ENCODE measurements around the gene TFF3.

DNA sequence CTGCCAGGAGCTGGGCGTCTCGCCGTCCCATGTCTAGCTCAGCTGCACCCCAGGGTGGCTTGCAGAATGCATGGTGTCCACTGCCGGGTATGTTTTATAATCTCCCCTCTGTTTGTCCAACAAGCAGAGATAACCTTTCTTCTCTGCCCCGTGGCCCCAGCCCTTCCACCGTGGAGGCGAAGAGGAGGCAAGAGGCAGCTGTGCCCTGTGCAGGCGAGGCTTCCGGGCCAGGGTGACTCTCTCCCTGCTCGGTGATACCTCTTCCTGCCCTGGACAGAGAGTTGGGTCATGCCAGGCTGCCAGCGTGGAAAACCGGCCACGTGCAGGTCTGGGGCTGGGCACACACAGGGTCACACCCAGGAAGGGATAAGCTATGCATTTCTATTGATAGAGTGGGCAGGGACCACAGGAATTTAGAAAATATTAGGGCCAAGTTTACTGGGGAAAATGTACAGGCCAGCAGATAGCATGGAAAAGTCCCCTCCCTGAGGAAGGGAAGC lies 35.8 kb upstream of the TFF3 start, which contains the start of gene TFF2:
- TF ChIP-seq POLR2AphosphoS5 (IDR thresholded peaks at IDR 0.05) (no peak), POLR2A (IDR thresholded peaks at IDR 0.05) (no peak), EP300 (IDR thresholded peaks at IDR 0.05; ENCODE audit: low read depth) (no peak)
- TF ChIP-seq, protein P1, sequence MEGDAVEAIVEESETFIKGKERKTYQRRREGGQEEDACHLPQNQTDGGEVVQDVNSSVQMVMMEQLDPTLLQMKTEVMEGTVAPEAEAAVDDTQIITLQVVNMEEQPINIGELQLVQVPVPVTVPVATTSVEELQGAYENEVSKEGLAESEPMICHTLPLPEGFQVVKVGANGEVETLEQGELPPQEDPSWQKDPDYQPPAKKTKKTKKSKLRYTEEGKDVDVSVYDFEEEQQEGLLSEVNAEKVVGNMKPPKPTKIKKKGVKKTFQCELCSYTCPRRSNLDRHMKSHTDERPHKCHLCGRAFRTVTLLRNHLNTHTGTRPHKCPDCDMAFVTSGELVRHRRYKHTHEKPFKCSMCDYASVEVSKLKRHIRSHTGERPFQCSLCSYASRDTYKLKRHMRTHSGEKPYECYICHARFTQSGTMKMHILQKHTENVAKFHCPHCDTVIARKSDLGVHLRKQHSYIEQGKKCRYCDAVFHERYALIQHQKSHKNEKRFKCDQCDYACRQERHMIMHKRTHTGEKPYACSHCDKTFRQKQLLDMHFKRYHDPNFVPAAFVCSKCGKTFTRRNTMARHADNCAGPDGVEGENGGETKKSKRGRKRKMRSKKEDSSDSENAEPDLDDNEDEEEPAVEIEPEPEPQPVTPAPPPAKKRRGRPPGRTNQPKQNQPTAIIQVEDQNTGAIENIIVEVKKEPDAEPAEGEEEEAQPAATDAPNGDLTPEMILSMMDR (IDR thresholded peaks at IDR 0.05), result no peak

Measured in transverse colon (tissue), 4 donors.